GF-D8 (cell line): Measurements from ENCODE around the gene ARL2BP.

Experiments used
- DNase-seq: peaks from one replicate; lab custom pipeline; 2025; lab: John Stamatoyannopoulos, UW

Gene ARL2BP

GRCh38 chr16:57235128-57236021 lies 9.7 kb upstream of the ARL2BP start:
- DNase-seq: no peak

DNA sequence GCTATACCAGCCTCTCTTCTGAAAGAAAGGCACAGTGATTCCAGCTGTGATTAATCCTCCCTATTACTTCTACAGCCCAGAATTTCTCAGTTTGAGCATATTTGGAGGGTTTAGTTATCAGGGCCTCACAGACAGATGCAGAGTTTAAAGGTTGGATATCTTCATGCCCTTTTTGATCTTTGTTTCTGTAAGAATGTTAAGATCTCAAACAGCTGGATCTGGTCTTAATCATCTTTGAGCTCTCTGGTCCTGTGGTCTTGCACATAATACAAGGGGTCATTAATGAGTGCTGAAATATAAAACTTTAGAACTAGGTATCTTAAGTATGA lies 9.1 kb upstream of the ARL2BP start:
- DNase-seq: no peak

DNA sequence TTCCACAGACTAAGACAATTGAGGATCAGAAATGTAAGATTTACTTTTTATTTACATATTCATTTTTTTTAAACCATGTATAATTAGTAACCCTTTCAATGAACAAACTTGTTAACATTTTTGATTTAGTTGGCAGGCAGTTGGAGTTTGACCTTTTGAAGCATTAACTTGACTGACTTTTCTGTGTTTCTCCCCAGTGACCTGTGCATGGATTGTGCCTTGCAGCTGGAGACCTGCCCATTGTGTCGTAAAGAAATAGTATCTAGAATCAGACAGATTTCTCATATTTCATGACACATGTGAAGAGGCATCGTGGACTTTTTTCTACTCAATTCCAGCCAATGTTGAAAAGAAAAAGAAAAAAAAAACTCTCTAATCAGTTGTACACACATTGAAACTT lies 6.4 kb upstream of the ARL2BP start:
- DNase-seq: no peak

DNA sequence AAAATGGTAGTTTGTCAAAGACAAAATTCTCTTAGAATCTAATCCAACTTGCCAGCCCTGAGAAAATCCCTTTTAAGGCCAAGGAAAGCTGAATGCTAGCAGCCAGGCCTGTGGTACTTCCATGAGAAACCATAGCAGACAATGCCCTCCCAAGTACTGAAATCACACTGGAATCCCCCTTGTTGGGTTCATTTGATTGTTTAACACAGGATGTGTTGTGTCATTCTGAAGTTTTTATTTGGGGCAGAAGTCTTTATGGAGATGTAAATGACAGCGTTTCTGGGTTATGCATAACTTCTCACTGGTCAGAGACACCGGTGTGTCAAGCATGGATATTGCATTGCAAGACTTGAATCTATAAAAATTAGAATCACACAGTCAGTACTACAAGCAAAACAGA lies 6.0 kb upstream of the ARL2BP start:
- DNase-seq: no peak

- DNase-seq: peak; percentile 3
These were observed 4.2 kb upstream of the ARL2BP start for GRCh38 chr16:57240851-57241250.

GRCh38 chr16:57242650-57243049 lies 2.4 kb upstream of the ARL2BP start:
- DNase-seq: no peak

- no peak for DNase-seq
These were observed 644 bp upstream of the ARL2BP start for GRCh38 chr16:57244463-57244766.

DNA sequence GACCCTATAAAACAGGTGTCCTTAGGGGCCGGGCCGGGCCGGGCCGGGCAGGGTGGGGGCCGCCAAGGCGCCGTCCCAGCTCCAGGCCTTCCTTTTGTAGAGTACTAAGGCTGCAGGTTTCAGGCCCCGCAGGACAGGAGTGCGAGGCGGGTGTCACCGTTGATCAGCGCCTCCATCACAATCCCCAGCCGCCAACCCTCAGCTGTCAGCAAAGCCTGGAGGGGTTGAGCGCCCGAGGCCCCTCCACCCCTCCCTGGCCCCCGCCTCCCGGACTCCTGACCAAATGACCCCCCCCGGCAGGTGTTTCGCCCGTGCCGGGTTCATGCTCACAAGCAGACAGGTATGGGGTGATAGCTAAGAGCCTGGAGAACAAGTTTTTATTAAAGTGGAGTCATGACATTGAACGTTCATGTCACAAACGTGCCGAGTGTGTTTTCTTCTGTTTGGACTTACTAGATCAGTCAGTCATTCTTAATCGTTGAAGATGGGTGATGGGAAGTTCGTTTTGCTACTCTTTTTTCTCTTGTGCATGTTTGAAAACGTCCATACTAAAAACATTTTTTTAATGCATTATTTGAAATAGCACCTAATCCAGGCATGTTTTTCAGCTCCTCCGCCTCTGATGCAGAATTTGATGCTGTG lies 534 bp downstream of the ARL2BP start:
- DNase-seq: no peak

DNA sequence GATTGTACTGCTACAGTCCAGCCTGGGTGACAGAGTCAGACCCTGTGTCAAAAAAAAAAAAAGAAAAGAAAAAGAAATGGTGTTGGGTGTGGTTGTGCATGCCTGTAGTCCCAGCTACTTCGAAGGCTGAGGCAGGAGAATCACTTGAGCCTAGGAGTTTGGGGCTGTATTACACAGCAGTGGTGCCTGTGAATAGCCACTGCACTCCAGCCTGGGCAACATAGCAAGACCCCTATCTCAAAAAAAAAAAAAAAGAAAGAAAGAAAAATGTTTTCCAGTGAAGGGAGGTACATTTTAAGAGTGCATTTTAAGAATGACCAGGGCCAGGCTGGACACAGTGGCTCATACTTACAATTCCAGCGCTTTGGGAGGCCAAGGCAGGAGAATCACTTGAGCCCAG lies 6.3 kb downstream of the ARL2BP start:
- no peak for DNase-seq

GRCh38 chr16:57252148-57252721 lies 7.2 kb downstream of the ARL2BP start:
- DNase-seq: no peak

DNA sequence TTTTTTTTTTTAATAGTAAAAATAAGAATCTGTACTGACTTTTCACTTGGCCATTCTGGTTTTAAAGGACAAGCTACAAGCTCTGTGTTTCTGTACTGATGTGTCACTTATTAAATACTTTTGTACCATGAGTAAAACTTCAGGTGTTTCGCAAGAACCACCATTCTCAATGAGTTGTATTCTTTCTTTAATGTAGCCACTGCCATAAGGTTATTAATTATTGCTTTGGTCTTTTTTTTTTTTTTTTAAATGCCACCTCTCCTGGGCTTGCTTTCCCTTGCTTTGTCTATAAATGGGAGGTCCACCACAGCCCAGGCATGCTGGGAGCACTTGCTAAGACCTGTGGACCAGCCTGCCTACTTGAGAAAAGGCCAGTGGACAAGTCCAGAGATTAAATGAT lies 8.4 kb downstream of the ARL2BP start:
- no peak for DNase-seq

GRCh38 chr16:57255686-57256415 lies 10.8 kb downstream of the ARL2BP start:
- no peak for DNase-seq

DNA sequence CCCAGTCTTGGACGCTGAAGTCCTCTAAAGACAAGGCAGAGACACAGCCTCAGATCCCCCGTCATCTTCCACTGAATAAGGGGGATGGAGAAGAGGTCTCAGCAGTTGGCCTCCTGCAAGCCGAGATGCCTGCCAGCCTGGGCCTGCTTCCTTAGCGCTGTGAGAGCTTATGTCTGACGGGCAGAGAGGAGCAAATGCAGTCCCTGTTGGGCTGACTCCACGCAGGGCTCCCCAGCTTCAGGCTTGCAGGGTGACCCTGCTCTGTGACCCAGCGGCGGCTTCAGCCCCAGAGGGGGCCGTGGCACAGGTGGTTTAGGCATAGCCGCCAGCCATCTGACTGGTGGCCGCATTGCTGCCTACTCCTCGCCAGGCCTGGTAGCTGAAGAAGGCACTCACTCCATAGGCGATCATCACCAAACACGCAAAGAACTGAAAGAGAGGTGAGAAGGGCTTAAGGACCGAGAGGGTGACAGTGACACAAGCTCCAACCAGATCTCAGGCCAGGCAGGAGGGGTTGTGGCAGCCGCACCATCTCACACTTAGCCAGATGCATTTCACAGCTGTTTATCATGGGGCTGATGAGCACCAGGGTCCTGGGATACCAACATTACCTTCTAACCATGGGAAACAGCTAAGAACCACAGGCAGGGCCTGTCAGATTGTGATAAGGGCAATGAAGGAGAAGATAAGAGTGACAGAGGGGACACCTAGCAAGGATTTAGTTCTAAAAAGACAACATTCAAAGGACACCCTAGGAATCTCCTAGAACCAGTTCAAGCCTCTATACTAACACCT lies 11.7 kb downstream of the ARL2BP start:
- no peak for DNase-seq

- DNase-seq: no peak
These were observed 12.5 kb downstream of the ARL2BP start for GRCh38 chr16:57257455-57258070.

- no peak for DNase-seq
These were observed 13.3 kb downstream of the ARL2BP start for GRCh38 chr16:57258226-57258909.

DNA sequence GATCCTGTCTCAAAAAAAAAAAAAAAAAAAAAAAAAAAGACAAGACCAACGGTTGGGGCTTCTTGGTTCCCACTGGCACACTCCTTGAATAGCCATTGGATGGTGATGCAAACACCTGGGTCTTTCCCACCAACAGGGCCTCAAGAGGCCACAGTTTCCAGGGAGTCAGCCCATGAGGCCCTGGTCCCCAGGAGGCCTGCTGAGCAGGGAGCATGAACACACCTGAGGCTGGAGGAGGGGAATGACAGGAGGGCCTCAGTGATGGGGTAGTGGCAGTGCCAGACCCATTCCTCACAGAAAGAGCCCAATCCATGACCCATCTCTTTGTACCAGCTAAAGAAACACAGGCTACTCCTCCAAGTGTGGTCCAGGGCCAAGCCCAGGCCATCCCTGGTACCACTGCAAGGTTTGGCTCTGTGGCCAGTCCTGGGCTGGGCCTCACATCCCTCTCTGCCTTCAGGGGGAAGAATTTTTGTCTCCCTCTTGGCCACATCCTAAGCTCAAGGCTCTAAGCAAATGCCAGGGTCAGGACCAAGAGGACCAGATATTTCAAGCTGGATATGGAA lies 13.9 kb downstream of the ARL2BP start:
- DNase-seq: no peak

- no peak for DNase-seq
These were observed 15.4 kb downstream of the ARL2BP start for GRCh38 chr16:57260294-57260929.

- DNase-seq: no peak
These were observed 16.7 kb downstream of the ARL2BP start for GRCh38 chr16:57261806-57262205.

DNA sequence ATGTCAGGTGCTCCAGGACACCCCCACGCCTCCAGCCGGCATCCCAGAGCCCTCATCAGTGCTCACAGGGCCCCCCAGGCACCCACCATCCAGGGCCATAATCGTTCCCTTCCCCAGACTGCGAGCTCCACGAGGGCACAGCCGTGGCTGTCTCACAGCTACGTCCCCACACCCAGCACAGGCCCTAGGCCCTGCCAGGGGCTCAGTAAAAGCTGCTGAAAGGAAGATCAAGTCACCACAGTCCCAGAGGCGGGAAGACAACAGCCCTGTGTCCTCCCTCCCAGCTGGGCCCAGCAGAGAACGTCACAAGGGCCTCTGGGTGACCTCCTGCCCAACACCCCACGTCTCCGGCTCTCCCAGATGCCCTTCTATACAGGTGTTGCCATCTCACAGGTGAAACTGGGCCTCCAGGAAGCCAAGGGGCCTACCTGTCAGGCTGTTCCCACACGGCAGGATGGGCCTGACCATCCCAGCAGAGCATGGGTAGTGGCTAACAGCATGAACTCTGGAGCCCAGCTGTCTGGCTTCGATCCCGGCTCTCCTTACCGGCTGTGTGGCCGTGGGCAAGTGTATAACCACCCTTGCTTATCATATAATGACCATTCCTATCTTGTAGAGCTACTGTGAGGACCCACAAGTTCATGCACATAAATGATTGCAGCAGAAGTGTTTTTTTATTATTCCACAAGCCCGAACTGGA lies 17.9 kb downstream of the ARL2BP start:
- no peak for DNase-seq
